ENCODE data around the gene NEURL1B.

The NEURL1B gene

GRCh38 chr5:172736508-172737135 lies 95.6 kb downstream of the NEURL1B start:
- DNase-seq (ENCODE audit: low read depth): no peak
- no peak overlapping the region for H3K4me3 ChIP-seq (ENCODE audit: low read depth, low read length)
- TF ChIP-seq CTCF (IDR thresholded peaks at IDR 0.05; ENCODE audit: control insufficient read depth, extremely low read depth, insufficient read depth): no peak

GRCh38 chr5:172739375-172739774 lies 98.3 kb downstream of the NEURL1B start:
- TF ChIP-seq CTCF (IDR thresholded peaks at IDR 0.05; ENCODE audit: control insufficient read depth, extremely low read depth, insufficient read depth): no peak
- DNase-seq (ENCODE audit: low read depth): no peak
- H3K4me3 ChIP-seq (ENCODE audit: low read depth, low read length): no peak overlapping the region

GRCh38 chr5:172740428-172741205 lies 99.6 kb downstream of the NEURL1B start:
- no peak overlapping the region for H3K4me3 ChIP-seq (ENCODE audit: low read depth, low read length)
- no peak for TF ChIP-seq CTCF (IDR thresholded peaks at IDR 0.05; ENCODE audit: control insufficient read depth, extremely low read depth, insufficient read depth)
- no peak for DNase-seq (ENCODE audit: low read depth)

Data from LNCaP clone FGC (cell line).